AG09309 (cell line): ENCODE results near the gene SSTR3.

ENCODE experiments used
- DNase-seq: peaks from one replicate; pipeline ENCODE4 v3.0.0-alpha.2; 2010; ENCODE audit warnings: low read depth
- H3K4me3 ChIP-seq: 2 replicates; pipeline ENCODE4 v1.5.1; 2011; ENCODE audit warnings: mild to moderate bottlenecking, low read depth, low read length, moderate library complexity; ENCODE audit not compliant: control insufficient read depth
- CTCF ChIP-seq: IDR thresholded peaks from 2 replicates; pipeline ENCODE4 v1.5.1; 2011; ENCODE audit warnings: mild to moderate bottlenecking, low read depth, low read length, inconsistent platforms; ENCODE audit not compliant: insufficient read depth, control insufficient read depth; ENCODE audit errors: missing control alignments

The SSTR3 gene

GRCh38 chr22:37198258-37199102 lies 13.8 kb downstream of the SSTR3 start:
- H3K4me3 ChIP-seq: peak overlapping the region; percentile 72
- peak; percentile 73 for TF ChIP-seq CTCF
- no peak for DNase-seq

DNA sequence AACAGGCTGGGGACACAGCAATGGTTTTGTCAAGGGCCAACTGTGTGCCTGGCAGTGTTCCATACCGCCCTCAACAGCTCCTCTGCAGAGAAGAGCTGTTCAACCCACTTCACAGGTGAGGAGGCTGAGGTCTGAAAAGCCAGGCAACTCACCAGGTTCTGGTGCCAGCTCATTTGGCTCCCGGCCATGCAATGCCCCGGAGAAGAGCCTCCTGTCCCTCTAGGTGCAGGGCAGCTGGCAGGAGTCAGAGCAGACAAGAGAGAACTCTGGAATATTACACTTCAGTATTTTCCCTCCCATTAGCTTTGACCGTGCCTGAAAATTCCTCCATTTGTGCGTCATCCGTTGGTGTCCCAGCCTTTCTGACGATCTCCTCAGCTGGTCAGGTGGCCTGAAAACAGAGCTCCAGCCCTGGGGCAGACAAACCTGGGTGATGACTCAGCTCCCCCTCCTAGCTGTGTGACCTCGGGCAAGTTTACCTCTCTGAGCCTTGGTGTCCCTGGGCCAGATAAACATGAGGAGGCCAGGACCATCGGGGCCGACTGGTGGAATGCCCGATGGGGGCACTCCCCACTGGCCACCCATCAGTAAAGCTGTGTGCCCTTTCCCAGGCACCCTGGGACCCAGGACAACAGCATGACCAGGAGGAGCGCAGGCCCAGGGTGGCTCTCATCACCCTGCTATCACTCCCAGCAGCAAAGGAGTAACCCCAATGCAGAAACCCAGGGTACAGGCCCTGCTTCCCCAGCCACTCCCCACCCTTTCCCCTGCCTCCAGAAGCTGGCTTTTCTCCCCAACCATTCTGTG lies 14.6 kb downstream of the SSTR3 start:
- DNase-seq: no peak
- peak overlapping the region; percentile 19 for H3K4me3 ChIP-seq
- no peak for TF ChIP-seq CTCF

DNA sequence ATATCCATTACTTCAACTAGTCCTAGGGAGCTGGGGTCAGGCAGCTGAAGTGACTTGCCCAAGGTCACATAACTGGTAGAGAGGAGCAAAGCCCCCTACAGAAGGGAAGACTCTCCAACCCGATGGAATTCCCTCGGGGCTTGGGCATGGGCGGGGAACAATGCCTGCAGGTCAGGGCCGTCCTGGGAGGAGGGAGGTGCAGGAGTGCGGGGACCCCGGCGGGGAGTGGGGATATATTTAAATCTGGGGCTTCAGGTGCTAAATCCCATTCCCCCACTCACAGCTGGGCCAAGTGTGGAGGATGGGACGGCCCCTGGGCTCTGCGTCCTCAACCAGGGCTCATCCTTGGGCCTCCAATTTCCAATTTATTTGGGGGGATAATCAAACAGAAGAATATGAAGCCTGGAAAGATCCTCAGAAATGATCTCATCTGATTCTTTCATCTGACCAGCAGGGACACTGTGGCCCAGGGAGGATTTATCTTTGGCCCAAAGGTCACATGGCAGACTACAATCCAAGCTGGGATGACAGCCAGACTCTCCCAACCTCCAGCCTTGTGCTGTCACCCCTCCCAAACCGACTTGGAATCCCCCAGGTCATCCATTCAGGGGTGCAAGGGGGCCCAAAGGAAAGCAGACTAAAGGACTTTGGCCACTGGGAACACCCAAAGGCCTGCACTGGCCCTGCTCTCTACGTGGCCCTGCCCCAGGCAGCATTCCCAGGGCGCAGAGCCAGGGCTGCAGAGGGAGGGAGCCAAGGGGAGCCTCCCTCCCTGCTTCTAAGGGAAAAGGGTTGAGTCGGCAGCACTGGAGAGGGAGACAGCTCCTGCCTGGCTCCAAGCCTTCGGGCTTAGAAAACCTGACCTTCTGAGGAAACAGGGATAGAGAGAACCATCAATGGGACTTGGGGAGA lies 15.5 kb downstream of the SSTR3 start:
- TF ChIP-seq CTCF: no peak
- H3K4me3 ChIP-seq: no peak overlapping the region
- peak; percentile 46 for DNase-seq

DNA sequence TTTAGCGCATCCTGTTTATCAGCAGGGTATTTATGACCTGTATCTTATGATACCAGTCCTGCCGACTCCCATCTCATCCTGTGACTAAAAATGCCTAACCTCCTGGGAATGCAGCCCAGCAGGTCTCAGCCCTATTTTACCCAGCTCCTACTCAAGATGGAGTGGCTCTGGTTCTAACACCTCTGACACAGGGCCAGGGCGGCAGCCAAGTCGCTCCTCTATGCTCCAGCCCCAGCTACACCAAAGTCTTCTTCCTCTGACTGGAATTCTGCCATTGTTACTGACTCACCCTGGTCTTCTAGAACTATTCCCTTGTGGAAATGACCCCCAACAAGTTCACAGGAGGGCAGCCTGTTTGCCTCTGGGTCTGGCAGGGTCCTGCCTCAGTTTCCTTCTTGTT lies 16.4 kb downstream of the SSTR3 start:
- TF ChIP-seq CTCF: no peak
- DNase-seq: no peak
- no peak overlapping the region for H3K4me3 ChIP-seq

DNA sequence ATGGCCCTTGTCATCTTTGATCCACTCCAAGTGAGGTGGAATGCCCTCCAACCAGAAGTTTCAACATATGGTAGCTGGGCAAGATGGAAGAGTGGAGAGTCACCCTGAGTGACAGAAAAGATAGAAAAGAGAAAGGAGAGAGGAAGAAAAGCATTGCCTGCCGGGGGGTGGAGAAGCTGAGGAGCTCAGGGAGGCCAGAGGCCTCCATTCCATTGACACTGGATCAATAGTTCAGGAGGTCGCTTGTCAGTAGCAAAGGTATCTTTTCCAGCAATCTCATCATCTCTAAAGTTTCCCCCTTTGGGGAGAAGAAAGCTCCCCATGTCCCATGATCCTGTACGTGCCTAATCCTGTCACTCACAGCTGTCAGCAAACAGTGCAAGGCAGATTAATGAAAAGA lies 17.5 kb downstream of the SSTR3 start:
- DNase-seq: no peak
- no peak for TF ChIP-seq CTCF
- H3K4me3 ChIP-seq: no peak overlapping the region

- no peak for TF ChIP-seq CTCF
- DNase-seq: no peak
- no peak overlapping the region for H3K4me3 ChIP-seq
These were observed 18.6 kb downstream of the SSTR3 start for GRCh38 chr22:37193629-37194191.
